CD4-positive, alpha-beta T cell (primary cell): ENCODE measurements around the gene UBALD2. TPM values are rescaled to one million over a fixed set of nuclear protein-coding genes. Genes with fewer than 3 reads are reported as not detected.

Experiments
- ATAC-seq: fragments of 200-7000 bp; cut with Tn5 transposase; one replicate; pipeline ENCODE4 v1.10.0; 2022; ENCODE audit warnings: mild to moderate bottlenecking; ENCODE audit not compliant: poor library complexity
- CTCF ChIA-PET: fragments of 350-600 bp; sonication (Branson Sonifier 250); formaldehyde crosslinking; loops from one replicate; lab custom pipeline; 2021; ENCODE audit warnings: antibody characterized with exemption, inconsistent platforms; lab: Charles Lee
- POLR2A ChIA-PET: fragments of 350-600 bp; sonication (Branson Sonifier 250); formaldehyde crosslinking; loops from one replicate; lab custom pipeline; 2021; ENCODE audit warnings: antibody characterized with exemption, inconsistent platforms; lab: Charles Lee
- DNase-seq, 14 experiments: peaks; one replicate each; pipeline ENCODE4 v3.0.0-alpha.2; 2013 to 2020; ENCODE audit warnings: mixed read lengths in 2 of 14
- H3K27ac ChIP-seq, 2 donors: one replicate each; pipeline versions ENCODE4 v1.5.1 to v1.7.0; 2013; ENCODE audit warnings: low read length in 2 of 2, low read depth in 1 of 2, mild to moderate bottlenecking in 1 of 2
- H3K27me3 ChIP-seq, 2 experiments: 1 replicate in 1 of 2; 2 replicates in 1 of 2; pipeline versions ENCODE4 v1.6.1 to v1.7.0; 2013; ENCODE audit warnings: low read length in 2 of 2, control low read depth in 1 of 2, mild to moderate bottlenecking in 1 of 2, moderate library complexity in 1 of 2; ENCODE audit not compliant: insufficient read depth in 2 of 2, control insufficient read depth in 1 of 2
- H3K36me3 ChIP-seq: one replicate; pipeline ENCODE4 v1.6.1; 2013; ENCODE audit warnings: low read length, control low read depth; ENCODE audit not compliant: insufficient read depth
- H3K4me1 ChIP-seq: one replicate; pipeline ENCODE4 v1.6.1; 2013; ENCODE audit warnings: low read length, control low read depth; ENCODE audit not compliant: insufficient read depth
- H3K4me3 ChIP-seq: one replicate; pipeline ENCODE4 v1.5.1; 2013; ENCODE audit warnings: mild to moderate bottlenecking, low read length, moderate library complexity
- H3K9me3 ChIP-seq, 2 experiments: 1 replicate in 1 of 2; 2 replicates in 1 of 2; pipeline versions ENCODE4 v1.6.1 to v1.7.0; 2013; ENCODE audit warnings: low read length in 2 of 2, mild to moderate bottlenecking in 2 of 2, control low read depth in 1 of 2, moderate library complexity in 1 of 2; ENCODE audit not compliant: control insufficient read depth in 1 of 2, insufficient read depth in 1 of 2
- H3K27ac Mint-ChIP-seq: one replicate; pipeline ENCODE4 v1.8.0; 2020; ENCODE audit warnings: mixed read lengths
- H3K27me3 Mint-ChIP-seq: one replicate; pipeline ENCODE4 v1.8.0; 2021; ENCODE audit warnings: mixed read lengths
- H3K36me3 Mint-ChIP-seq: one replicate; pipeline ENCODE4 v1.8.0; 2021; ENCODE audit warnings: low read depth, mixed read lengths
- H3K4me1 Mint-ChIP-seq: one replicate; pipeline ENCODE4 v1.8.0; 2021; ENCODE audit warnings: low read depth, mixed read lengths
- H3K4me3 Mint-ChIP-seq: one replicate; pipeline ENCODE4 v1.8.0; 2020; ENCODE audit warnings: mild to moderate bottlenecking, mixed read lengths
- H3K9me3 Mint-ChIP-seq: one replicate; pipeline ENCODE4 v1.8.0; 2020; ENCODE audit warnings: mixed read lengths
- CTCF ChIP-seq: fragments of 200-600 bp; IDR thresholded peaks from one replicate; pipeline ENCODE4 v1.8.0; 2022; ENCODE audit warnings: antibody characterized with exemption, mild to moderate bottlenecking
- intact Hi-C, 2 experiments: fragments of 100-400 bp; cut with DNase I in 1 of 2; cut with micrococcal nuclease in 1 of 2; formaldehyde crosslinking; loops; one replicate each; pipeline versions ENCODE4 v1.15.1 to v1.9.0; 2023 to 2025; cut with DNase I, micrococcal nuclease
- total RNA-seq, 174 experiments: library from RNA in 2 of 174; stranded (reverse) in 2 of 174; gene quantifications; one replicate each; pipeline ENCODE4 v1.2.3 and lab custom pipeline; 2021 to 2026

The UBALD2 gene
- total RNA-seq, 2 experiments from 2014 or later, result 253 to 265 TPM

DNA sequence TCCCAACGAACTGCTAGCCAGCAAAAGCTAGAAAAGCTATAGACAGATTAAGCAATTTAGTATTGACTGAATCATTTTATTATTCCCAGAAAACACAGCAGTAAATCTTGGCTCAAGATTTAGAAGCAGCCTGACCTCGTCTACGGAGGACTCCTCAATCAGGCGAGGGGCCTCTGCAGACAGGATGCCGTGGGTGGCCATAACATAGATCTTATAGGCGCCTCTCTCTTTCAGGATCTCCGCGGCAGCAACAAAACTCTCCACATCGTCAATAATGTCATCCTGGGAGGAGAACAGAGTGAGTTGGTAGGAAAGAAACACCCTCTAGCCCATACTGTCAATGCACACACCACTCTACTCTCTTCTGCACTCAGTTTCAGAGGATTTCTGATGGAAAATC is 47.6 kb downstream of the UBALD2 start:
- Mint-ChIP-seq H3K9me3 (no peaks in the 10 kb centered on the region), H3K4me1 (peaks cover 7% of the 10 kb centered on the region), H3K27me3 (no peaks in the 10 kb centered on the region), H3K27ac (no peak overlapping the region), H3K36me3 (peaks cover 54% of the 10 kb centered on the region), H3K4me3 (no peak overlapping the region)
- Histone ChIP-seq H3K4me1 (no peaks in the 10 kb centered on the region), H3K27me3 (no peaks in the 10 kb centered on the region), H3K9me3 (no peaks in the 10 kb centered on the region), H3K4me3 (no peak overlapping the region), H3K27ac (no peak overlapping the region), H3K36me3 (peaks cover 33% of the 10 kb centered on the region)
- ATAC-seq (no peak), DNase-seq (no peak)
- ChIA-PET POLR2A (no interaction called here), CTCF (no interaction called here)
- no peak for TF ChIP-seq CTCF
- intact Hi-C loops, result loop anchor here in 1 of 2 experiments (5.0 kb wide), 1 partner anchor 480 kb away; no protein-coding TSS in a partner anchor

DNA sequence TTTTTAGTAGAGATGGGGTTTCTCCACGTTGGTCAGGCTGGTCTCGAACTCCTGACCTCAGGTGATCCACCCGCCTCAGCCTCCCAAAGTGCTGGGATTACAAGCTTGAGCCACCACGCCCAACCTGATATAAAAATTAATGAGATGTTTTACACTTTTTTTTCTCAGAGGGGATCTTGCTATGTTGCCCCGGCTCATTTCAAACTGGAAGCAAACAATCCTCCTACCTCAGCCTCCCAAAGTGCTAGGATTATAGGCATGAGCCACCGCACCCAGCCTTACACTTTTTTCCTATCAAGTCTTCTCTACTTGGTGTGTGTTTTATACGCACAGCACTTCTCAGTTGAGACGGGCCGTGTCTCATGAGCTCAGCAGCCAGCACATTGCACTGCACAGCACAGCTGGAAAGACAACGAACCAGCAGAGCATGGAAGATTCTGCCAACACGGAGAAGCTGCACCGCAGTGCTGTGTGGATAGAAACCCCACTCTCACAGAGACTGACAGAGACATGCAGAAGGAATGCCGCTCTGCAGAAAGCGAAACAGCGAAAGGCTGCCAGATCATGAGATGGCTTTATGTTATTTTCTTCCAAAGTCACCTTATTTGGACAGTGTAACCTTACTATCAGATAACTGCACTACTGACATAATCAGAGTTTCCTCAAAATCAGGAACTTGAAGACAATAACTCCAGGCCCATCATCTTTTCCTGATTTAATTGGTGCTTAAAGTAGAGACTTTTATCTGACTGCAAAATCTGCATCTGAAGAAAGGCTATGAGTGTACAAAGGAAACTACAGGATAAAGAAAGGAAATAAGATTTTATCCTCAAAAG is 49.5 kb downstream of the UBALD2 start:
- Histone ChIP-seq H3K9me3 (no peaks in the 10 kb centered on the region), H3K27me3 (no peaks in the 10 kb centered on the region), H3K4me1 (no peaks in the 10 kb centered on the region), H3K27ac (no peak overlapping the region), H3K4me3 (no peak overlapping the region), H3K36me3 (peaks cover 35% of the 10 kb centered on the region)
- Mint-ChIP-seq H3K9me3 (no peaks in the 10 kb centered on the region), H3K27me3 (no peaks in the 10 kb centered on the region), H3K36me3 (peaks cover 61% of the 10 kb centered on the region), H3K4me3 (no peak overlapping the region), H3K27ac (no peak overlapping the region), H3K4me1 (peaks cover 7% of the 10 kb centered on the region)
- no peak for TF ChIP-seq CTCF
- intact Hi-C loops, result loop anchor here in 1 of 2 experiments (5.0 kb wide), 1 partner anchor 478 kb away; no protein-coding TSS in a partner anchor
- no peak for DNase-seq
- ChIA-PET CTCF (no interaction called here), POLR2A (no interaction called here)
- ATAC-seq, result no peak

DNA sequence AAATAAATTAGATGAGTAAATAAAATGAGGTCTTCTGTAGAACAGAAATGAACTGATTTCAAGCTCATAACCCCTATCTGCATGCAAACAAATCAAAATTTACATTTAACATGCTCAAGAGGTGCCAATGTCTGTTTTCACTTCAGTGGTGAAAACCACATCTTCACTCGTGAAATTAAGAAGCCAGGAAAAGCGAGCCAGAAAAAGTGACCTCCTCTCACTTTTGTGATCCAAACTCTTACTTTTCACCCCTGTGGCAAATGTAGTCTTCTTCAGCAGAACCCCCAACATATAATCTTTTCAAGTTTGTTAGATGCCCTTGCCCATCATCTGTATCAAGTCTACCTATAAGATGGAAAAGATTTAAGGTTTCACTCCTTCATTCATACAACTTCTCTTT is 52.4 kb downstream of the UBALD2 start:
- Mint-ChIP-seq H3K36me3 (peaks cover 63% of the 10 kb centered on the region), H3K9me3 (no peaks in the 10 kb centered on the region)
- intact Hi-C loops, result no loop called here

More for the DNA sequence above, 52.4 kb downstream of the UBALD2 start:
- TF ChIP-seq CTCF, result no peak
- no peak for DNase-seq
- POLR2A ChIA-PET, result no interaction called here
- Histone ChIP-seq H3K9me3 (no peaks in the 10 kb centered on the region), H3K4me3 (no peak overlapping the region), H3K36me3 (peaks cover 38% of the 10 kb centered on the region), H3K27ac (no peak overlapping the region), H3K27me3 (no peaks in the 10 kb centered on the region), H3K4me1 (no peaks in the 10 kb centered on the region)
- CTCF ChIA-PET, result no interaction called here
- Mint-ChIP-seq H3K27me3 (no peaks in the 10 kb centered on the region), H3K4me1 (peaks cover 7% of the 10 kb centered on the region), H3K4me3 (no peak overlapping the region), H3K27ac (no peak overlapping the region)
- no peak for ATAC-seq
